Measurements from ENCODE around the gene KLRD1.
A peak's percentile ranks its signal among the peaks of the same experiment; 100 is the strongest.
"Not testable (repeated sequence)": the region's sequence is repeated elsewhere in the genome, so short reads cannot be mapped to it uniquely, and the experiment has no call there.

The KLRD1 gene

GRCh38 chr12:10307630-10308029 lies at the start of gene KLRD1:
Gene KLRD1, plus strand, starts transcription at chr12:10307870. Its CDS starts 208 bp downstream, at chr12:10308078.
- no peak for DNase-seq (ENCODE audit: low read depth)

GRCh38 chr12:10260927-10261326 lies 46.7 kb upstream of the KLRD1 start:
- no peak for DNase-seq (ENCODE audit: low read depth)

GRCh38 chr12:10268037-10268436 lies 39.6 kb upstream of the KLRD1 start:
- no peak for DNase-seq (ENCODE audit: low read depth)

GRCh38 chr12:10272467-10272866 lies 35.2 kb upstream of the KLRD1 start:
- no peak for DNase-seq (ENCODE audit: low read depth)

- no peak for DNase-seq (ENCODE audit: low read depth)
These were observed 30.9 kb upstream of the KLRD1 start for GRCh38 chr12:10276774-10277173.

GRCh38 chr12:10278104-10278503 lies 29.6 kb upstream of the KLRD1 start:
- DNase-seq (ENCODE audit: low read depth): no peak

GRCh38 chr12:10279937-10280336 lies 27.7 kb upstream of the KLRD1 start:
- no peak for DNase-seq (ENCODE audit: low read depth)

- no peak for DNase-seq (ENCODE audit: low read depth)
These were observed 24.6 kb upstream of the KLRD1 start for GRCh38 chr12:10283027-10283426.

GRCh38 chr12:10285919-10286318 lies 21.8 kb upstream of the KLRD1 start:
- DNase-seq (ENCODE audit: low read depth): no peak

GRCh38 chr12:10289005-10289754 lies 18.5 kb upstream of the KLRD1 start:
- DNase-seq (ENCODE audit: low read depth): no peak

GRCh38 chr12:10291030-10291429 lies 16.6 kb upstream of the KLRD1 start:
- no peak for DNase-seq (ENCODE audit: low read depth)

GRCh38 chr12:10293151-10293550 lies 14.5 kb upstream of the KLRD1 start:
- no peak for DNase-seq (ENCODE audit: low read depth)

- DNase-seq (ENCODE audit: low read depth): no peak
These were observed 14.0 kb upstream of the KLRD1 start for GRCh38 chr12:10293570-10294227.

GRCh38 chr12:10301103-10301502 lies 6.6 kb upstream of the KLRD1 start:
- DNase-seq (ENCODE audit: low read depth): no peak

- DNase-seq (ENCODE audit: low read depth): peak; percentile 35
These were observed 3.5 kb upstream of the KLRD1 start for GRCh38 chr12:10304161-10304574.

GRCh38 chr12:10305411-10305810 lies 2.3 kb upstream of the KLRD1 start:
- DNase-seq (ENCODE audit: low read depth): no peak

- peak; percentile 44 for DNase-seq (ENCODE audit: low read depth)
These were observed 3.5 kb downstream of the KLRD1 start for GRCh38 chr12:10310926-10311720.

GRCh38 chr12:10319388-10319787 lies 11.7 kb downstream of the KLRD1 start:
- DNase-seq (ENCODE audit: low read depth): no peak

- DNase-seq (ENCODE audit: low read depth): no peak
These were observed 13.0 kb downstream of the KLRD1 start for GRCh38 chr12:10320643-10321042.

GRCh38 chr12:10328691-10329090 lies 21.0 kb downstream of the KLRD1 start:
- not testable (repeated sequence) for DNase-seq (ENCODE audit: low read depth)

- peak; percentile 47 for DNase-seq (ENCODE audit: low read depth)
These were observed 24.1 kb downstream of the KLRD1 start for GRCh38 chr12:10331642-10332239.

GRCh38 chr12:10336196-10336595 lies 28.5 kb downstream of the KLRD1 start:
- DNase-seq (ENCODE audit: low read depth): not testable (repeated sequence)

All from stromal cell of bone marrow (primary cell).